HG03095 (cell line): ENCODE data around the gene THAP10.
A peak's percentile ranks its signal among the peaks of the same experiment; 100 is the strongest.
"Not testable (repeated sequence)": the region's sequence is repeated elsewhere in the genome, so short reads cannot be mapped to it uniquely, and the experiment has no call there.

Experiments used
- ATAC-seq: cut with Tn5 transposase; IDR thresholded peaks from one replicate; pipeline ENCODE4 v1.9.1; 2021; ENCODE audit warnings: moderate library complexity; ENCODE audit not compliant: unreplicated experiment

Gene THAP10

DNA sequence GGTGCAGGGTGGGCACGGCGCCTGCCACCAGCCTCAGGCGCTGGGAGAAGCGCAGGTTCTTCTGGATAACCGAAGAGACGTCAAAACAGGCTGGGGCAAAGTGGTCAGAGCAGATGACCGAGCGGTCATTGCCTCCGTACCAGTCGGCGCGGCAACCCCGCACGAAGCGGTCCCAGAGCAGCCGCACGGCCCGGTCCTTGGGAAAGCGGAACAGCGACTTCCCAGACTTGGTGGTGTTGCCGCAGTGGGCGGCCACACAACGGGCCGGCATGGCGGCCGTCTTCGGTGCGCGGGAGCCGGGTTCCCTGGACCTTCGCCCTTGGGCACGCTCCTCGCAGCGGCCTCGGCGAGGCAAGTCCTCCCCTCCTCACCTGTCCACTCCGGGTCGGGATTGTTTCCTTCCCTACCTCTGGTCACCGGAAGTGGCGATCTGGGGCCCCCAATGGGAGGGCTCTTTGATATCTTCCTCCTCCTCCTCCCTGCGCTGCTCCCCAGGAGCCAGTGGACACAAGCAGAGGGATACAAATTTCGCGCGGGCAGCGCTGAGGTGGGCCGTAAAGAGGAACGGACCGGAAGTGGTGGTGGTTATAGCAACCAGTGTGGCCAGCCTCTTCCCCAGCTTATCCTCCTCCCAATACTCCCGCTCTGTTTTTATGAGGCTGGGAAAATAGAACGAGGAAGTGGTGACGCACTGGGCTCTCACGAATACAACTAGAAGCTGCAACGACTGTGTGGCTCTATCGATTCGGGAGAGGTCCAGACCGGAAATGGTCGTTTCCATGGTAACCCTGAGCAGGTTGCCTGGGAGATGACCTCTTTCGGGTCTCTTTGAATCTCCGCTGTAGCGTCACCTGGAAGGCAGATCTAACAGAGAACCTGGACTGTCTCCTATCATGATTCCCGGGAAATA is at the start of gene THAP10, which contains the start of gene LRRC49:
THAP10 (minus strand) TSS at position 432 of the 910 bp plus-strand sequence; CDS start at position 271, 161 bp downstream.
LRRC49 (plus strand) TSS at position 825 of the 910 bp plus-strand sequence; CDS start at position 894, 69 bp downstream.
- peak; percentile 69 for ATAC-seq

DNA sequence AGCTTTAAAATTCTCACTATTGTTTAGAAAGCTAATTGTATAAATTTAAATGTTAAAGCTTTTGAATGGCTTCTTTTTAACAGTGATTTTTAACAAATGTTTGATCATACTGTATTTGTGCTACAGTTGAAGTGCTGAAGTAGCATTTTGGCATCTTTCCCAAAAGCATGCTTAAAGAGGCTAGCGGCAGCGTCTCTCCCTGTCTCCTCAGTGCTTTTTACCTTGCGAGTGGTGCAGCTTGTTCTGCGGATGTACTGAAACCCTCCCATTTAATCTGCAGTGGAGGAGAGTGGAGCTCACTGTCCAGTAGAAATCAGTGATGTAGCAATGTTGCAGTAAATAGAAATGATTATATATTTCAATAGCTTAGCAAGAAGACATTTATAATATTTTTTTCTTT is 44.1 kb upstream of the THAP10 start:
- ATAC-seq: no peak

DNA sequence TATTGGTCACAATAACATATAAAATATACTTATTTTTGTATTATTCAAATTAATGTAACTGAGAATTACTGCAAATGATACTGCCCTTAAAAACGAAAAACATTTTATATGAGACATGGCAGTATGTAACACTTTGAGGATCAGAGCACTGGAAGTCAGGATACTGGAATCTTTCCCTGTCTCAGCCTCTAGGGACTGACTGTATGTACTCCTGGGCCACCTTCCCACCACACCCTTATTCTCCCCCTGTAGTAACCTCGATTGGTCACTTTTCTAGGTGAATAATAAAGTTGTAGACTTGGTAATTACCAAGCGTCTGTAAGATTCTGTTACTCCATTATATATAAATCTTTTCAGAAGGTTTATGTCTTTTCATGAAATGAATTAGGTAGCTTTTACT is 43.4 kb upstream of the THAP10 start:
- ATAC-seq: no peak

DNA sequence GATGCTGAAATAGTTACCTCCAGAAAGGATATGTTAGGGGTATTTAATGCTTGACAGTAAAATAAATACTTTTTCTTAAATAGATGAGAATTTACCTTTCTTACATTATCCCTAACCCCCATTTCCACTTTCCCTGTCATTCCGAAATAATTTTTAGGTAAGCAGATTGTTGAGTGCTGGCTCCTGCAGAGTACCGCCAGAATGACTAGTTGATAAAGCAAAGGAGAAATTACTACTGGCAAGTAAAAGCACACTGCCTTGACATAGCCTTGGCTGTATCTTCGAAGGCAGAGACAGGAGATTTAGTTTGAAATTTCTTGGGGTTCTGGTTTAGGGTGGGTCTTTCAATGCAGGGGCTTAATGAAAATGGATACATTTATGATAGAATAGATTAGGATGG is 41.2 kb upstream of the THAP10 start:
- ATAC-seq: no peak

DNA sequence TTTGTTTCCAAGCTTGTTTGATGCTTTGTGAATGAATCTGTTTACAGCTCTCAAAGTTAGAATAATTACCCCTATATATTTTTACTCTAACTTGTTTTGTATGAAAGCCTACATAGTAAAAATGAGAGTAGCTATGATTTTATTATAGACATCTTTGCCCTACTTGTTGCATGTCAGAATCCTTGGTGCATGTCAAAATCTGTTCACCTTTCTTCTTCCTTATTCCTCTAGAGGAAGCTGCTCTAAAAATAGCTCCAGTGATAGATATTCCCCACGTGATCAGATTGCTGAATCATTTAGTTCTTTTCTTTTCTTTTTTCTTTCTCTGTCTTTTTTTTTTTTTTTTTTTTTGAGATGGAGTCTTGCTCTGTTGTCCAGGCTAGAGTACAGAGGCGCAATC is 40.2 kb upstream of the THAP10 start:
- no peak for ATAC-seq

DNA sequence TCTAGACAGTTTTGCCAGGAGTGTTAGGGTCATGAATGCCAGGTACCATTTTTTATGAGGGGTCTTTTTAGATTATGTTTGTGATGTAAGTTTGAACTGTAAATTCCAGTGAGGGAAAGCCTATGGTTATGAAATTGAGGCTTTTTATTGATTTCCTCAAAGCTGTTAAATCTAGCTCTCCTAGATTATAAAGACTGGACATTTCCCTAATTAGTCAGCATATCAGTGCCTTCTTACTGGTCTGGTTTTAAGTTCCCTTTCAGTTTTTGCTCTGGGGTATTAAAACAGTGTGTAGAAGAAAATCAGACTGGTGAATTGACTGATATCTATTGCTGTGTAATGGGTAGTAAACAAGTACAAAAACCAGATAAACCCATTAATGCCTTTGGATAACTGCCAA is 39.6 kb upstream of the THAP10 start:
- ATAC-seq: no peak

DNA sequence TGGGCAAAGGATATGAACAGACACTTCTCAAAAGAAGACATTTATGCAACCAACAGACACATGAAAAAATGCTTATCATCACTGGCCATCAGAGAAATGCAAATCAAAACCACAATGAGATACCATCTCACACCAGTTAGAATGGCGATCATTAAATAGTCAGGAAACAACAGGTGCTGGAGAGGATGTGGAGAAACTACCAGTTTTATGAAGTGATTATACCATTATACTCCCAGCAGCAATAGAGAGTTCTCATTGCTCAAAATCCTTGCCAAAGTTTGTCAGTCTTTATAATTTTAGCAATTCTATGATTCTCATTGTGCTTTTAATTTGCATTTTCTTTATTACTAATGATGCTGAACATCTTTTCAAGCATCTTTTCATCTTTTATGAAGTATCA is 34.7 kb upstream of the THAP10 start:
- ATAC-seq: not testable (repeated sequence)

DNA sequence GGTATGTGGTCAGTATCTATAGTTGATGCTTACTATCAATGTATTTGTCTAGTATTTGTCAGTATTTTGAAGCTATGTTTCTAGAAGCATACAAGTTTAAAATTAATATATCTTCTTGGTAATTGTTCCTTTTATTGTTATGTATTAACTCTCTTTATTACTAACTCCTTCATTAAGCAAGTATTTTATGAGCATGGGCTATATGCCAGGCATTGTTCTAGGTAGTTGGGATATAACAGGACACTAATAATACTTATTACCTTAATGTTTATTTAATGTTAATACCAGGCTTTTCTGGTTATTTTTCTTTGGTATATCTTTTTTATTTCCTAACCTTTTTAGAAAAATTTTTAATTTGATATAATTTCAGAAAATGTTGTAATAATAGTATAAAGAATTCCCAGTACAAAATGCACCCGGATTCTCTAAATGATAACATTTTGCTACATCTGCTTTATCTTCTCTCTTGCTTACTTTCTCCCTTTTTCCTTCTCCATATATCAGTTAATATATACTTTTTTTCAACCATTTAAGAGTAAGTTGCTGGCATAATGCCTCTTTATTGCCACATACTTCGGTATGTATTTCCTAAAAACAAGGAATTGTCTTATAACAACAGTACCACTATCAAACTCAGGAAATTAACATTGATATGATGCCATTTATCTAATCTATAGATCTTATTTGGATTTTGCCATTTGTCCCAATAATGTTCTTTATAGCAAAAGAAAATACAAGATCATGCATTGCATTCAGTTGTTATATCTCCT is 31.3 kb upstream of the THAP10 start:
- no peak for ATAC-seq

DNA sequence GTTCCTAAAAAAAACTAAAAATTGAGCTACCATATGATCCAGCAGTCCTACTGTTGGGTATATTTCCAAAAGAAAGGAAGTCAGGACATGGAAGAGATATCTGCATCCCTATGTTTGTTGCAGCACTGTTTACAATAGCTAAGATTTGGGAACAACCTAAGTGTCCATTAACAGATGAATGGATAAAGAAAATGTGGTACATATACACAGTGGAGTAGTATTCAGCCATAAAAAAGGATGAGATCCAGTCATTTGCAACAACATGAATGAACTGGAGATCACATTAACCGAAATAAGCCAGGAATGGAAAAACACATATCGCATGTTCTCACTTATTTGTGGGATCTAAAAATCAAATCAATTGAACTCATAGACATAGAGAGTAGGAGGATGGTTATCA is 29.9 kb upstream of the THAP10 start:
- no peak for ATAC-seq

DNA sequence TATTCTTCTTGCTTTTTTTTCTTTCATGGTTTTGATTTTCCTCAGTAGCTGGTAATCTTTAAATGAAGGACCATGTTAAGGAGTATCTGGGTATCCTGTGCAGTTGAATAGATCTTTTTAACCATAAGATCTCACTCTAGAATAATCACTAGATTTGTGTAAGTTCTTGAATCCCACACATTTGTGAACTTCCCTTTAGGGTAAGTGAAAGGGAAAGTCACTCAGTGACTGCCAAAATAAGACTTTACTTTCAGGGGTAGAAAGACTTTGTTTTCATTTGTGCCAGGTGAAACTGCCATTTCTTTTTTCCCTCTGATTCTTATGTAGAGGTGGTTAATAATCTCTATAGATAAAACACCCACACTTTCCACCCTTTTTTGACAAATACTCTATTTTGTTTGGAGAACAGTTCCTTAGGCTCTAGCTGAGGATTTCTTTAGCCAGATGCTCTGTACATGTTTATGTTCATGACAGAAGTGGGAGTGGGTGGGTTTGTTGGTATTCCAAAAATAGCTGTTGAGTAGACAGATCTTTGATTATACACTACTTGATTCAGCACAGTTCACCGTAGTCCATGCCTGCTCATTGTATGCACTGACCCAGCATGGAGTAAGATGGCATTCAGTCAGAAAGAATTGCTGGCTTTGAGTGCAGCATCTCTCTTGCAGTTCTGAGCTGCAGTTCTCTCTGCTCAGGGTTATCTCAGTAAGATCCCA is 28.9 kb upstream of the THAP10 start:
- no peak for ATAC-seq

DNA sequence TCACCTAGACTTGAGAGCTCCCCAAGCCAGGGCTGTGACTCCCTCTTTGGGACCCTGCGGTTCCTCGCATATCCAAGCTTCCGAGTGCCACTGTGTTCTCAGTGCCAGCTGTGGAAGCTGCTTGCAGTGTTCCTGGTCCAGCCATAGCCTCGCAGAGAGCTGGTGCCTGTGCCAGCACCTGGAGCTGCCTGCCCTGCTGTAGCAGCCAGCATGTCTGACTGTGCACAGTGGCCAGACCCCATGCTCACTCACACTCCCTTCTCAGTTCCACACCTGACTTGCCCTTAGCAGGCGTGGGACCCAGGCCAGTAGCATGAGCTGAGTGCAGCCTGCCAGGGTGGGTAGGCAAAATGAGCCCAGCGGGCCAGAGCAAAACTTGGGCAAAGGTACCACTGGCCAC is 25.7 kb upstream of the THAP10 start:
- ATAC-seq: no peak

DNA sequence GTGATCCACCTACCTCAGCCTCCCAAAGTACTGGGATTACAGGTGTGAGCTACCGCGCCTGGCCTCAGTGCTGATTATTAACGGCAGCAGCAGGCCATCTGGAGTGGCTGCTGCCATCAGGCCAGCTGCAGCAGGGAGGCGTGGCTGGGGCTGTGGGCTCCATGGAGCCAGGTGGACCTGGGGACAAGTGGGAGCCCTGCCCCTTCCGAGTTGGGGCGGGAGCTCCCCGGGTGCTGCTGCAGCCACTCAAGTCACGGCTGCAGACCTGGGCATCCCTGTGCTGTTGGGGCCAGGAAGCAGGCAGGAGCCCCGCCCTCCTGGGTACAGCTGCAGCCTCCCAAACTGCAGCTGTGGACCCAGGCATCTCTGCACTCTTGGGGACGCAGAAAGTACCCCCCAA is 24.3 kb upstream of the THAP10 start:
- ATAC-seq: no peak

DNA sequence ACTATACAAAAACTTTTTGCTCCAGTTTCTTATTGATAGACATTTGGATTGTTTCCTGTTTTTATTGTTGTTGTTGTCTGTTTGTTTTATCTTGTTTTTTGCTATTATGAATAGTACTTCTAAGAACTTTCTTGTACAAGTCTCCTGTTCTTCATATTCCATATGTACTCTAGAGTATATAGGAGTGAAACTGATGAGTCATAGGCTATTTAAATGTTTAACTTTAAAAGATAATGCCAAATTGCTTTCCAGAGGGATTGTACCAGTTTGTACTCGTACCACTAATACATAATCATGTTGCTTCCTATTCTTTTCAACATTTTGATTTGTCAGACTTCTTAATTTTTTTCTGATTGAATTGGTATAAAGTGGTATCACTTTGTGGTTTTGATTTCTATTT is 20.0 kb upstream of the THAP10 start:
- no peak for ATAC-seq

DNA sequence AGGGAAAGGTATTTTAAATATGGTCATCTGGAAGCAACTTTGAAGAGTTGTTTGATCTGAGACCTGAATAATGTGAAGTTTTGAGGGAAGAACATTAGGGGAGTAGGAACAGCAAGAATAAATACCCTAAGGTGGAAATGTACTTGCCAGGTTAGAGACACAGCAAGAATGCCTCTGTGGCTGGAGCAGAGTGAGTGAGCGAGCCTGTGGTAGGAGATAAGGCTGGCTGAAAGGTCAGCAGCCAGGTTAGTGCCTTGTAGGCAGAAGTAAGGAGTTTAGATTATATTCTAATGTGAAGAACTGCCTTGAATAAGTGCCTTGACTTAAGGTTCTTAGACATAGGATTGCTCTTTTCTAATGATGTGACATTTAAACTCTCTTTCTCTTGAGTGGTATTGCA is 18.7 kb upstream of the THAP10 start:
- ATAC-seq: no peak

DNA sequence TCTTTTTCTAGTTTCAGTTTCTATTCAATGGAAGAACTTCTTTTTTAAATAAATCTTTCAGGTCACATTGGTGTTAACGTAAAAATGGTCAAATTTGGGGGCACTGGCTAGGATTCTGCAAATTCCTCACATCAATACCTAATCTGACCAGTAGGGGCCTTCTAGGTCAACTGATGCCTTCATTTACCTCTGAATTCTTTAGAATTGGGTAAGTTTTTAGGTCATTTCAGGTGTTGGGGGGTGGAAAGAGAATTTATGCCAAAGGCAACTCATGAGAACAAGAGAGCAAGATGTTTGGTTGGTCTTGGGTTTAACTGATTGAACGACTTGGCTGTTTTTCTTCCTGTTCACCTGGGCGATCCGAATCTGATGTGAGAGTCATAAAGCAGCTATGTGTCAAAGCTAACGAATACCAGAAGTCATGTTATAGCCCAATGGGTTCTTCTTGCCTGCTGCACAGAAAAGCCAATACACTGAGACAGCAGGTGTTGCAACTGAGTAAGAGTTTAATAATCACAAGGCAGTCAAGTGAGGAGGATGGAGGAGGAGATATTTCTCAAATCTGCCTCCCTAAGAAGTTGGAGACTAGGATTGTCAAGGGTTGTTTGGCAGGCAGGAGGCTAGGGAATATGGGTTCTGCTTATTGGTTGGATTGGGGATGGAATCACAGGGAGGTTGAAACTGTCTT is 15.7 kb upstream of the THAP10 start:
- no peak for ATAC-seq

DNA sequence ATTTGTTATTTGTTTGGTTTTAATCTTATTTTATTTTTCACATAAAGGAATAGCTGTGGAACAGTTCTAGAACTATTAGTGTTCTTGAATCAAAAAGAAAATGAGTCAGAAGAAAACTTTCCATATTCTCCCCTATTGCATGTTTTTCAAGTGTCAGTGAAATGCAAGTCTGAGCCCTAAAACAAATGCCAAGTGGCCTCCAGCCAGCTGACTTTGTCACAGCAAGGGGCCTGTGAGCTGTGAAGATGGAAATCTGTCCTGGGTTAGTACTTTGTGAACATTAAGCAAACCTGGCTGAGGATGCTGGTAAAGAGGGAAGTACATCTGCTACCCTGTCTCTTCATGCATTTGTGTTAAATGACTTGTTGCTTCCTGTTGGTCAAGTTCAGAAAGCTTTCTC is 14.6 kb upstream of the THAP10 start:
- no peak for ATAC-seq

DNA sequence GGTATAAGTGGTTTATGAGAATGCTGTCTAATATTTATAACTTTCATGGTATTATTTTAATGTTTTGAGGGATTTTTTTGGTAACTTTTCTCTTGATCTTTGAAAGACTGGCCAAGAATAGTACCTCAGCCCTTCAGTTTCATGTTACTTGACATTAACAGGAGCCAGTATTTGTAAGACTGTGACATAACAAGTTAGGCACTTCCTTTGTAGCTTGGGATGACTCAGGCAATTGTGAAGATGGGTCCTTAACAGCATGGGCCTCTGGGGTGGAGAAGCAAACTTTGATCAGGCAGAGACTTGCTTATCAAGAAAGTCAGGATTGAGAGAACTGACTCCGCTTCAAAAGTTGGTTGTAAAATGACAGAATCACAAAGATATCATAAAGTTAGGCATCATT is 9.9 kb upstream of the THAP10 start:
- ATAC-seq: no peak

DNA sequence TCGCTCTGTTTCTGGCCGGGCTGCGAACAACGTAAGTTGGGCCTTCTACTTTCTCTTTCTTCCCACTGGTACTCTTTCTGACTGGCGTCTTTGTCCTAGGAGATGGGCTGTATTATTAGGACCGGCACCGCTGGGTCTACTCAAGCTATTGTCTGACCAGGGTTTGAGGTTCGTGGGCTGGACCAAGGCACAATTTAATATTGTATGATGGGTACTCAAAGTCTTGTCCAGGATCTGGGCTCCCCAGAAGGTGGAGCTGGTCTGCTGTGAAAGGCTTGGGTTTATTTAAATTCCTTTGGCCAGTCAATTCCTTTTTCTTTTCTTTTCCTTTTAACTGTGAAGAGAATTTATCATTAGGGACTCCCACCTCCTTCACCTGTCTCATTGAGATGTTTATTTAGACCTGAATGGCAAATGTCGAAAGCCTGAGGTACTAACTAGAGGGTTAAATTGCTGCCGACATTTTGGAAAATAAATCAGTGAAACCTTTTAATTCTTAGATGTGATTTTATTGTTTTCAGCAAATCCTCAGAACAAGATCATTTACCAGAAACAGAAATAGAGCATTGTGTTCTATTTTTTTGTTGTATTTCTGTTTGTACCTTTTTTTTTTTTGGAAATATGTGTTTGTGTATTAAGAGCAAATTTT is 803 bp upstream of the THAP10 start:
- peak; percentile 19 for ATAC-seq

DNA sequence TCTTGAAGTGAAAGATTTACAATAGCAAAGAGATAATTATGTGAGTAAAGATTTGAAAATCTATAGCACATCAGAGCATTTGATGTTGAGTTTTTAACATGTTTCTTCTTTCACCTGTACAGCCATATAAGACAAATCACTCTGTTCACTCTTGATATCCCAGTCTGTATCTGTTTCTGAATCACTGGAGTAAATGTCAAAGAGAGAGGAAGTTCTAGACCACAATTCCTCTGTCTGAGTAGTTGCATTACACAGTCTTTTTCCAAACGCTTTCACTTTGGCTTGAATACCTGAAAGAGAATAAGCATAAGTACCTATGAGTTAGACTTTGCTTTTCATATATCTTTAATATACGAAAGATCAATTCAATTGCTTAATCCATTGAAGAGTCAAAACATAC is 9.9 kb downstream of the THAP10 start:
- no peak for ATAC-seq

DNA sequence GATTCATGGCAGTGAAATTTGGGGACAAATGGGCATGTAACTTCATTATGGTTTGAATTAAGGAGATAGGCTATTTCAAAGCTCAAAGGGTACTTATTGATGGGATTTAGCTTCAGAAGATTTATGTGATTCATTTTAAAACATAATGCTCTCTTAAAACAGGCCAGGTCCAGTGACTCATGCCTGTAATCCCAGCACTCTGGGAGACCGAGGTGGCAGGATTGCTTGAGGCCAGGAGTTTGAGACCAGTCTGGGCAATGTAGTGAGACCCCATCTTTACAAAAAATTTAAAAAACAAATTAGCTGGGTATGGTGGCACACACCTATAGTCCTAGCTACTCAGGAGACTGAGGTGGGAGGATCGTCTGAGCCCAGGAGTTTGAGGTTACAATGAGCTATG is 11.5 kb downstream of the THAP10 start:
- no peak for ATAC-seq
